GM19395 (cell line): ENCODE results near the gene TAF11L4.
"Not testable (repeated sequence)": the region's sequence is repeated elsewhere in the genome, so short reads cannot be mapped to it uniquely, and the experiment has no call there.

Source experiments
- ATAC-seq: cut with Tn5 transposase; IDR thresholded peaks from one replicate; pipeline ENCODE4 v1.9.1; 2021; ENCODE audit warnings: mild to moderate bottlenecking, moderate library complexity; ENCODE audit not compliant: unreplicated experiment

TAF11L4 gene

DNA sequence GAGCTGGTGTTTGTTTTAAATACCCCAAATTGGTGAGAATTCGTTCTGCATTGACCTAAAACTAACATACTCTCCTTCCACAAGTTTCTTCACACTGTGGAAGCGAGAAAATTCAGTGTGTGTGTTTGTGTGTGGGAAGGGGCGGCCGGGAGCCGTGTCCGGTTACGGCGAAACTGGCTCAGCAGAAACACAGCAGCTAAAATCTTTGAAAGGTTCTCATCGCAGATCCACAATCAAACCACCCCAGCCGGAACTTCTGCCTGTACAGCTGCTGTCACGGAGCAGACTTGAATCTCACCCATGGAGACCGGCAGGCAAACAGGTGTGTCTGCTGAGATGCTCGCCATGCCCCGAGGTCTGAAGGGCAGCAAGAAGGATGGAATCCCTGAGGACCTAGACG is at the start of gene TAF11L4:
TSS of gene TAF11L4 (plus strand) at position 301 of the 400 bp plus-strand sequence.
- not testable (repeated sequence) for ATAC-seq

DNA sequence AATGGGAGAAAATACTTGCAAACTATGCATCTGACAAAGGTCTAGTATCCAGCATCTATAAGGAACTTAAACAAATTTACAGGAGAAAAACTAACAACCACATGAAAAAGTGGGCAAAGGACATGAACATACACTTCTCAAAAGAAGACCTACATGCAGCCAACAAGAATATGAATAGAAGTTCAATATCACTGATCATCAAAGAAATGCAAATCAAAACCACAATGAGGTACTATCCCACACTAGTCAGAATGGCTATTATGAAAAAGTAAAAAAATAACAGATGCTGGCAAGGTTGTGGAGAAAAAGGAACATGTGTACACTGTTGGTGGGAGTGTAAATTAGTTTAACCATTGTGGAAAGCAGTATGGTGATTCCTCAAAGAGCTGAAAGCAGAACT is 46.5 kb upstream of the TAF11L4 start:
- not testable (repeated sequence) for ATAC-seq

DNA sequence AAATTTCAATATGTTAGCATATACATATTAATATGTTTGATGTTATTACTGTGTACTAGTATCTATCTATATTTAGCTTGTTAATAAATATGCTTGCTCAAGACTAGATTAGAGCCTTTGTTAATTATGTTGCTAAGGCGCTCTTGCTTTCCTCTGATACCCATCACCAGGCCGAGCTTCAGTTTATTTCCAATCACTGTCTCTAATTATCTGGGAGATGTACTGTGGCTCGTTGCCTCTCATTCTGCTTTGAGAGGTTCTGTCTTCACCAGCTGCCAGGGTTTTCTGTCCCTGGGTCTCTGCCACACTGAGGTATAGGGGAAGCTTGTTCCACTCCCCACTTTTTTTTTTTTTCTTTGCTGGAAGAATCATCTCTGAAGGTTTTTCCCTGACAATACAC is 44.6 kb upstream of the TAF11L4 start:
- no peak for ATAC-seq

DNA sequence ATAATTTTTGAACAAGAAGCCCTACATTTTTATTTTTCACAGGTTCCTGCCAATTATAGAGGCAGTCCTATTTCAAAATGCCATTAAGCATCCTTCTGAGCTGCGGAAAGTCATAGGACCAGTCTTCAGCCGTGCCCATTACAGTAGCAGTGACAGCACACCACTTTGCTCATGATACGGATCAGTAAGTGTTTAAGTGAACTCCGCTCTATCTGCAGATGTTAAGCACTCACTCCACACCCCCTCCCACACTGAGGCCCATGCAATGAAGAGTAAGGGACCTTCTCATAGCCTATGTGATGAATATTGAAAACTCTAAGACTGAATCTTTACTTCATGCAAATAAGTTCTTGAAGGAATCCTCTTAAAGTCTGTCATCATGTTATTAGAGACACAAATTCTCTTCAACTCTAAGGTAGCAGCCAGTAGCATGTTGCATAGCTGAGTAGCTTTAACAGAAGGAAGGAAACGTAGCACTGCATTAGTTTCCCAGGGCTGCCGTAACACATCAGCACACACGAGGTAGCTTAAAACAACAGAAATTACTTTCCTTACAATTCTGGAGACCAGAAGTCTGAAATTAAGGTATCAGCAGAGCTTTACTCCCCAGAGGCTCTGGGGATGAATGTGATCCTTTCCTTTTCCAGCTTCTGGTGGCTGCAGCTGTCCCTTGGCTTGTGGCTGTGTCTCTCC is 43.9 kb upstream of the TAF11L4 start:
- ATAC-seq = no peak

DNA sequence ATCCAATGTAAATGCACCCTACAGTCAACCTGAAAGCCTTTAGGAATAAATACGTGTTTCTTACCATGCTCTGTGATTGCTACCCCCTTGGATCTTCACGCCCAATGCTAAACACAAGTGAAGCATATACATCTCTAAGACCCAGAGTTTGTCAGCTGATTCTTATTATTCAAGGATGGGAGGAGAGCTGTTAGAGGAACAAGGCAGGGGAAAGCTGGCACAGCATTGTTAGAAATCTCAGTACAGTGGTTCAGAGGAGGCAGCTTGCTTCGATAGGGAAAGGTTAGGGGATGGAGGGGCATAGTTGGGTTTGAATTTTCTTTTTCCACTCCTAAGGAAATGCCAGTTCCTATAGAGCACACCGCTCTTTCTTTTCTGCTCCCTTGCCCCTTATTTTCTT is 40.2 kb upstream of the TAF11L4 start:
- ATAC-seq = no peak

DNA sequence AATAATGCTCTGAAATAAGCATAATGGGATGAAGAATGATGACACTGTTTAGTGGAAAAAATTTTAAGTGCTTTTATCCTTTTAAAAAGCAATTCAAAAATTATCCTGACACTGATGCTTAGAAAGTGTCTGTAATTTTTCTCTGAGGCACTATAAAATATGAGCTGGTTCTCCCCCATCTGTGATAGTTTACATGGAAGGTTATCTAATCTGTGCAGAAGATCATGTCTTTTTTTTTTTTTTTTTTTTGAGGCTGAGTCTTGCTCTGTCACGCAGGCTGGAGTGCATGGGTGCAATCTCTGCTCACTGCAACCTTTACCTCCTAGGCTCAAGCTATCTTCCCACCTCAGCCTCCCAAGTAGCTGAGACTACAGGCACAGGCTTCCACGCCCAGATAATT is 38.8 kb upstream of the TAF11L4 start:
- ATAC-seq = no peak

DNA sequence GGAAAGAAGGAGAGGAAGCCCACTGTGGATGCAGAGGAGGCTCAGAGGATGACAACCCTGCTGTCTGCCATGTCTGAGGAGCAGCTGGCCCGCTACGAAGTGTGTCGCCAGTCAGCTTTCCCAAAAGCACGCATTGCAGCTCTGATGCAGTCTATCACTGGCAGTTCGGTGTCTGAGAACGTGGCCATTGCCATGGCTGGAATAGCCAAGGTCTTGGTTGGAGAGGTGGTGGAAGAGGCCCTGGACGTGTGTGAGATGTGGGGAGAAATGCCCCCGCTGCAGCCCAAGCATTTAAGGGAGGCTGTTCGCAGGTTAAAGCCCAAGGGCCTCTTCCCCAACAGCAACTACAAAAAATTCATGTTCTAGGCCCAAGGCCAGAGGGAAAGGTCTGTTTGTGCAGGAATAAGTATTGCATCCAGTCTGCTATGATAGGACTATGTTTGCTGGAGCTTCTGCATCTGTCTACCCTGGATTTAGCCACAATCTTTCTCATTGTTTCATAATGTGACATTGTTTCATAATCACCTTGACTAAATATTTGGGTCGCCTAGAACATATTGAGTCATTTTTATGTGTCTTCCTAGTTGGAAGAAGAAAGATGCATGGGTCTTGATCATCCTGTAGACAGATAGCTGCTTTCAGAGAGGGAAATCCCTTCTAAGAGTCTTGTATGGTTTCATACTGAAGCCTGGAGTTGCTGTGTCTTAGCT is 35.0 kb upstream of the TAF11L4 start:
- ATAC-seq = not testable (repeated sequence)

DNA sequence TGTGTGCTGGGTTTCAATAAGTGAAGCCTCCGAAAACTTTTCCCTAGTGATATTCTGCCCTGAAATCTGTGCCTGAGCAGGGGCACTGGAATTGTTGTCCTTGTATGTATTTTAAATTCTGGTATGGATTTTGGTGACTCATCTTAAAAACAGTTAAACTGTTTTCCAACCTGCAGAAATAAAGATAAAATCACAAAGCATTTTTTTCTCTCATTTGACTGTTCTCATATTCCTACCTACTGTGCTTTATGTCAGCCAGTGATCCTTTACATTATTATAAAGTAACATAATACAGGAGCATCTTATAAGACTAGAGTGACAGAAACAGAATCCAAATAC is 34.5 kb upstream of the TAF11L4 start:
- no peak for ATAC-seq

DNA sequence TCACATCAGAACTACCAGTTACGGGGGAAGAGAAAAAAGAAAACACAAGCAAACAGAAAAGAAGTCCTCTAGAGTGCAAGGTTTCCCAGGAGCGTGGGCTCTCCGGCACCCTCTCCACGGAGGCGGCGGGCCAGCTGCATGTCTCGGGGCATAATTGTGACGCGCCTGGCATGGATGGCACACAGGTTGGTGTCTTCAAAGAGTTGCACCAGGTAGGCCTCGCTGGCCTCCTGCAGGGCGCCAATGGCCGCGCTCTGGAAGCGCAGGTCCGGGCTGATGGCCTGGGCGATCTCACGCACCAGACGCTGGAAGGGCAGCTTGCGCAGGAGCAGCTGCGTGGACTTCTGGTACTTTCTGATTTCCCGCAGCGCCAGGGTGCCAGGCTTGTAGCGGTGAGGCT is 30.3 kb upstream of the TAF11L4 start:
- not testable (repeated sequence) for ATAC-seq

DNA sequence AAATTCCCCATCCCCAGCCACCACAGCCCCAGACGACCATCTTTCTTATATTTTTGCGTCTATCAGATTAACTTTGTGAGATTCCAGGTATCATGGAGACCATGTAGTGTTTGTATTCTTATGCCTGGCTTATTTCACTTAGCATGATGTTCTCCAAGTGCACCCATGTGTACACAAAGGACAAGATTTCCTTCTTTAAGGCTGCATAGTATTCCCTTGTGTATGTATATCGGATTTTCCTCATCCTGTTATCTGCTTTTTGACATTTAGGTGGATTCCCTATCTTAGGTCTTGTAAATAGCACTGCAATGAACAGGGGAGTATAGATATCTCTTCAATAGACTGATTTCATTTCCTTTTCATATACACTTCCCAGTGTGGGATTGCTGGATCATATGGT is 28.8 kb upstream of the TAF11L4 start:
- ATAC-seq = no peak

DNA sequence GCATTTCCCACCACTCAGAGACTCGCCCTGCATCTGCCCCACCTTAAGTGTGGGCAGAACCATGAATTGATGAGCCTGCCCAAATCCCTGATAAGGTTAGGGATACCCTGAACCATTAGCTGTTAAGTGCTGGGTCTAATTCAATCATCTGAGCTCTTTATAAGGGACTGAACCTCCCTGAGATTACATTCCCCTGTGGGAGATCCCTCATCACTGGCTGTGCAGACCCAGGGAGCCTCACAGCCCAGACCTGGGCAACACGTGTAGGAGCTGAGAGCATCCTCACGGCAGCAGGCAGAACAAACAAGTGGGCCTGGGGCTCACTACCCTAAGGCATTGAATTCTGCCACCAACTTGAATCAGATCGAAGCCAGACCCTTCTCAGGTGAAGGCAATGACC is 24.2 kb upstream of the TAF11L4 start:
- no peak for ATAC-seq

DNA sequence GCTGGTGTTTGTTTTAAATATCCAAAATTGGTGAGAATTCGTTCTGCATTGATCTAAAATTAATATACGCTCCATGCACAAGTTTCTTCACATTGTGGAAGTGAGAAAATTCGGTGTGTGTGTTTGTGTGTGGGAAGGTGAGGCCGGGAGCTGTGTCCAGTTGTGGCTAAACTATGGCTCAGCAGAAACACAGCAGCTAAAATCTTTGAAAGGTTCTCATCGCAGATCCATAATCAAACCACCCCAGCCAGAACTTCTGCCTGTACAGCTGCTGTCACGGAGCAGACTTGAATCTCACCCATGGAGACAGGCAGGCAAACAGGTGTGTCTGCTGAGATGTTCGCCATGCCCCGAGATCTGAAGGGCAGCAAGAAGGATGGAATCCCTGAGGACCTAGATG is 23.7 kb upstream of the TAF11L4 start, which contains the start of gene TAF11L2:
TSS of gene TAF11L2 (plus strand) at position 301 of the 400 bp plus-strand sequence.
- ATAC-seq = not testable (repeated sequence)

DNA sequence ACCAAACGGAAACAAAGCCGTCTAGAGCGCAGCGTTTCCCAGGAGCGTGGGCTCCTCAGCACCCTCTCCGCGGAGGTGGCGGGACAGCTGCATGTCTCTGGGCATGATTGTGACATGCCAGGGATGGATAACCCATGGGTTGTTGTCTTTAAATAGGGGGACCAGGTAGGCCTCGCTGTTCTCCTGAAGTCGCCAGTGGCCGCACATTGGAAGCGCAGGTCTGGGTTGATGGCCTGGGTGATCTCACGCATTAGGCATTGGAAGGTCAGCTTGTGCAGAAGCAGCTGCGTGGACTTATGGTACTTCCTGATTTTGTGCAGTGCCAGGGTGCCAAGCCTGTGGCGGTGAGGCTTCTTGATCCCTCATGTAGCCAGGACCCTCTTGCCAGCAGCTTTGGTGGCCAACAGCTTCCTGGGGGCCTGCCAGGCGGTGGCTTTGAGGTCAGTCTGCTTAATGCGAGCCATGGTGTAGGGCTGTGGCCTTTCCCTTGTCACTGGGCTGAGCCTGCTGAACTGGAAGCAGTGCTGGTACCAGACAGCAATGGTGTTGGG is 9.8 kb upstream of the TAF11L4 start:
- ATAC-seq = no peak

DNA sequence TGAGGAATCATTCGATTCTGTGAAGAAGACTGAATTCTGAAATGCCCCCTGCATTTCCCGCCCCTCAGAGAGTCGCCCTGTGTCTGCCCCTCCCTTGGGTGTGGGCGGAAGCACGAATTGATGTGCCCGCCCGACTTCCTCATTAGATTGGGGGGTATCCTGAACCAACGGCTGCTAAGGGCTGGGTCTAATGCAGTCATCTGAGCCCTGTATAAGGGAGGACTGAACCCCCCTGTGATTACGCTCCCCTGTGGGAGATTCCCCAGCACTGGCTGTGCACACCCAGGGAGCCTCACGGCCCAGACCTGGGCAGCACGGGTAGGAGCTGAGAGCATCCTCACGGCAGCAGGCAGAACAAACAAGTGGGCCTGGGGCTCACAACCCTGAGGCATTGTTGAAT is 4.1 kb upstream of the TAF11L4 start:
- not testable (repeated sequence) for ATAC-seq

DNA sequence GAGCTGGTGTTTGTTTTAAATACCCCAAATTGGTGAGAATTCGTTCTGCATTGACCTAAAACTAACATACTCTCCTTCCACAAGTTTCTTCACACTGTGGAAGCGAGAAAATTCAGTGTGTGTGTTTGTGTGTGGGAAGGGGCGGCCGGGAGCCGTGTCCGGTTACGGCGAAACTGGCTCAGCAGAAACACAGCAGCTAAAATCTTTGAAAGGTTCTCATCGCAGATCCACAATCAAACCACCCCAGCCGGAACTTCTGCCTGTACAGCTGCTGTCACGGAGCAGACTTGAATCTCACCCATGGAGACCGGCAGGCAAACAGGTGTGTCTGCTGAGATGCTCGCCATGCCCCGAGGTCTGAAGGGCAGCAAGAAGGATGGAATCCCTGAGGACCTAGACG is 3.5 kb upstream of the TAF11L4 start, which contains the start of gene TAF11L3:
TSS of gene TAF11L3 (plus strand) at position 301 of the 400 bp plus-strand sequence.
- ATAC-seq = not testable (repeated sequence)

DNA sequence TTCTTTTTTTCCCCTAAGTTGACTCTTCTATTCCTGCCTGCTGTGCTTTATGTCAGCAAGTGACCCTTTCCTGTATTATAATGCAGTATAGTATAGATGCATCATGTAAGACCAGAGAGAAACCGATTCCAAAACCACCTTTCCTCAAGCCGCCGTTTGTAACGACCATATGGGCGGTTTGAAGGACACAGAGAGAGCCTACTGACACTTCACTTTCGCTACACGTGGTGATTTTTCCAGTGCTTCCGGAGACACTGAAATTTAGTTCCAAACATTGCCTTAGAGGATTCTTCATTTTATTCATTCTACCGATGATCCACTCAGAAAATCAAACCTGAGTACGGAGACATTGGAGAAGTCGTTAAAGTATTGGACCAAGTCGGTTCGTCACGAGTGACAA is 2.1 kb upstream of the TAF11L4 start:
- ATAC-seq = not testable (repeated sequence)

DNA sequence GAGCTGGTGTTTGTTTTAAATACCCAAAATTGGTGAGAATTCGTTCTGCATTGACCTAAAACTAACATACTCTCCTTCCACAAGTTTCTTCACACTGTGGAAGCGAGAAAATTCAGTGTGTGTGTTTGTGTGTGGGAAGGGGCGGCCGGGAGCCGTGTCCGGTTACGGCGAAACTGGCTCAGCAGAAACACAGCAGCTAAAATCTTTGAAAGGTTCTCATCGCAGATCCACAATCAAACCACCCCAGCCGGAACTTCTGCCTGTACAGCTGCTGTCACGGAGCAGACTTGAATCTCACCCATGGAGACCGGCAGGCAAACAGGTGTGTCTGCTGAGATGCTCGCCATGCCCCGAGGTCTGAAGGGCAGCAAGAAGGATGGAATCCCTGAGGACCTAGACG is 3.3 kb downstream of the TAF11L4 start, which contains the start of gene TAF11L5:
TSS of gene TAF11L5 (plus strand) at position 301 of the 400 bp plus-strand sequence.
- not testable (repeated sequence) for ATAC-seq

DNA sequence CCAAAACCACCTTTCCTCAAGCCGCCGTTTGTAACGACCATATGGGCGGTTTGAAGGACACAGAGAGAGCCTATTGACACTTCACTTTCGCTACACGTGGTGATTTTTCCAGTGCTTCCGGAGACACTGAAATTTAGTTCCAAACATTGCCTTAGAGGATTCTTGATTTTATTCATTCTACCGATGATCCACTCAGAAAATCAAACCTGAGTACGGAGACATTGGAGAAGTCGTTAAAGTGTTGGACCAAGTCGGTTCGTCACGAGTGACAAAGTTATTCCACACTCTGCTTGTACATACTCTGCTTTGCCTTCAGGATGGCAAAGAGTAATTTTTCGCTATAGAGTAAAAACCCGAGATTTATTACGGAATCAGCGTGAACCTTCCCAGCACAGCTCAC is 4.9 kb downstream of the TAF11L4 start:
- not testable (repeated sequence) for ATAC-seq

DNA sequence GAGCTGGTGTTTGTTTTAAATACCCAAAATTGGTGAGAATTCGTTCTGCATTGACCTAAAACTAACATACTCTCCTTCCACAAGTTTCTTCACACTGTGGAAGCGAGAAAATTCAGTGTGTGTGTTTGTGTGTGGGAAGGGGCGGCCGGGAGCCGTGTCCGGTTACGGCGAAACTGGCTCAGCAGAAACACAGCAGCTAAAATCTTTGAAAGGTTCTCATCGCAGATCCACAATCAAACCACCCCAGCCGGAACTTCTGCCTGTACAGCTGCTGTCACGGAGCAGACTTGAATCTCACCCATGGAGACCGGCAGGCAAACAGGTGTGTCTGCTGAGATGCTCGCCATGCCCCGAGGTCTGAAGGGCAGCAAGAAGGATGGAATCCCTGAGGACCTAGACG is 6.8 kb downstream of the TAF11L4 start, which contains the start of gene TAF11L6:
TSS of gene TAF11L6 (plus strand) at position 301 of the 400 bp plus-strand sequence.
- not testable (repeated sequence) for ATAC-seq
